Activated CD8-positive, alpha-beta memory T cell treated with anti-CD3 and anti-CD28 coated beads for 1 hour (primary cell): ENCODE results near the gene CACNA2D1.

Experiments used
- DNase-seq, 2 donors: peaks; one replicate each; pipeline ENCODE4 v3.0.0-alpha.2; 2020; ENCODE audit warnings: low read depth in 1 of 2; ENCODE audit errors: extremely low read depth in 1 of 2

The CACNA2D1 gene

DNA sequence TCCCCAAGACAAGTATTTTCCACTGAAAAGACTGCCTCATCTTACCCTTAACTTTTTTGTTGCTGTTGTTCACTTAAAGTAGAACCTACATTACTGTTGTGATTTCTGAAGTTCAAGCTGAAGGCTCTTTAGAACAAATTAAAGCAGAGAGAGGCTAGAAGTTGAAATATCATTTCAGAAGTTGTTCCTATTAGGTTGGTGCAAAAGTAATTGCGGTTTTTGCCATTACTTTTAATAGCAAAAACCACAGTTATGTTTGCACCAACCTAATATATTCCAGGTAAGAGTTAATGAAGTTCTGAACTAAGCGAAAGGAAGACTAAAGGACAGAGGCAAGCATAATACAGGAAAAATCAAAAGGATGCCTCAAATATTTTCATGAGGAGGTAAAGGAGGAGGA is 153.7 kb downstream of the CACNA2D1 start:
- DNase-seq: no peak

DNA sequence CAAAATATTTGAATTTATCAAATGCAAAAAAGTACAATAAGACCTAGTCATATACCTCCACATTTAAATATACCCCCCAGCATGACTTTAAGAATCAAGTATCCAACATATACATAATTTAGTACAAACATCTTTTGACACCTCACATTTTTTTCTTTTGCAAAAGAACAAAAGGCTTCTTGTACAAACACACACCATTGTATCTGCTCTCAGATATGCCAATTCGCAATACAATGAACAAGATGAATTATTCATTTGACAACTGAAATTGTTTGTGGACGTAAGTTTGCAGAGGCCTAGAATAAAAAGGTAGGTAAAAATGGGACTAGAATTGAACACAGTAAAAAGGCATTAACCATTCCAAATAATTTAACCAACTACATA is 154.4 kb downstream of the CACNA2D1 start:
- no peak for DNase-seq

DNA sequence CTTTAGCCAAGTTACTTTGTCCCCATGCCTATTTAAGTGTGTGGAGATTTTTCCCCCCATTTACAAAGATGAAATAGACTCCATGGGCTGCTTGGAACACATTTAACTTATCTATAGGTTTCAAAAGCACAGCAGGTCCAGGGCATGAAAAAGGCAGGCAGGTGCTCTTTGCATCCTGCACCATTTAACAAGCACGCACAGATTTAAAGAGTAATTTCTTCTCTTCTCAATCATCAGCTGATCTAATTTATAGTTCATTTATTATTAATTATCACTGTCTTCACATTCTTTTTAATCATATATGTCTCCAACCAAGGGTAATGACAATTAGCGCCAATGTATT is 156.8 kb downstream of the CACNA2D1 start:
- DNase-seq: no peak

DNA sequence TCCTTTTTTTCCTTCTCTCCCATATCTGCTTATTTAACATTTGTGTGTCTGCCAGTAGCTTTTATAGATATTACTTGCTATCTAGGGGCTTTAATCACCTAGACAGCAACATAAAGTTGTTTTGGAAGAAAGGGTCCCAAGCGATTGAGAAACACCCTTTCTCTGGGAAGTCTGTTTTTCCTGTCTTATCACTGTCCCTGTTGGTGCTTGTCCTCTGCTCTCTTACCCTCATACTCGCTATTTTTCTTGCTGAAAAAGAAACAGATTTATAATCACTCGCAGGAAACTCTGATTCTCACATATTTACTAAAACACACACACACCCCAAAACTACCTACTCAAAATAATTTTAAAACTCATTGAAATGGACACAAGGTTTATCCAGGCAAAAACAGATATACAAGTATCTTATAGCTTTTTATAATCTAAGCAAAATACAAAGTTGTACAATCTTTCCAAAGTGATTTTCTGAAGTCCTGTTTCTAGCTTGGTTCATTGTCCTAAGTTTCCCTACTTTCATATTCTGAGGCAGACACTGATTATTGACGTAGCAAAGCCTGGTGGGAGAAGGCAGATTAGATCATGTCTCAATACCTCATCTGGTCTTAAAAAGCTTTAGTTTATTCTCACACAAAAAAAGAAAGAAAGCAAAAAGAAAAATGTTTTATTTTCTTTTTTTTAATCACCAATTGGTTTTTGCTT is 157.3 kb downstream of the CACNA2D1 start:
- no peak for DNase-seq

DNA sequence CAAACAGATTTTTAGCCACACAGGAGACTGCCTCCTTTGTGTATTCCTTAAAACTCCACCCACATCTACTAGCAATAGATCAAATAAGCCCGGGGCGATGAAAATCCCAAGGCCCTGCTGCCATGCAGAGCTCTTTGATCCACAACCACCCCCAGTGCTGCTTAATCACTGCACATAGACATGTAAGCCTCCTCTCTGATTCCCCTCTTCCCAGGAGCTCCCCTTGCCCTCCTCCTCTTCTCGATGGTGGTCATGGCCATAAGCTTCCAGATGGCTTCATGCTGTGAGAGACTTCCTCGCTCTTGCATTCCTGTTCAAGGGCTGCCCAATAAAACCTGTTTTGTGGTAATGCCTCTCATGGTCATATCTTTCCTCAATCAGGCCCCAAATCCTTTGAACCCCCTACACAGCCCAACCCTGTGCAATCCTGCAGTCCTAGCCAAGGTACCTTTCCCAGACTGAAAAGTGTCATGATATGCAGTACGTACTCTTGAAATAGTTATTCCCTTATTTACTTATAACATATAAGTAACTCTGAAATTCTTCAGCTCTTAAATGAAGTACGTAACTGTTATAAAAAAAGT is 158.5 kb downstream of the CACNA2D1 start:
- no peak for DNase-seq

DNA sequence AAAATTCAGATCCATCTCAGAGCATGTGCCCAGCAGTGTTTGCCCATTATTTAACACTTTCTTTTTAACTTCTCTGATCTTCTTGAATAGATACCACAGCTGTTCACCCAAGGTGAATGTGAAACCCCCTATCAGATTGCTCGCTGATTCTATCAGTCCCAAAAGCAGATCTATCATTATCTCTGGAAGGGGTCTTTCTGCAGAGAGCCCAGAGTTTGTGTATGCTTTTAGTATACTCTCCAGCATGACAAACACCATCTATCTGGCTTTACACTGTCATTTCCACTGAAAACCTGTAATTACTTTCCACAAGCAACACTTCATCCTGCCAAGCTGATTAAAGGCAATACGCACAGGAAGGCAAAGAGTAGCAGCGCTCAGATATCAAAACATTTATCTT is 168.2 kb downstream of the CACNA2D1 start:
- no peak for DNase-seq

DNA sequence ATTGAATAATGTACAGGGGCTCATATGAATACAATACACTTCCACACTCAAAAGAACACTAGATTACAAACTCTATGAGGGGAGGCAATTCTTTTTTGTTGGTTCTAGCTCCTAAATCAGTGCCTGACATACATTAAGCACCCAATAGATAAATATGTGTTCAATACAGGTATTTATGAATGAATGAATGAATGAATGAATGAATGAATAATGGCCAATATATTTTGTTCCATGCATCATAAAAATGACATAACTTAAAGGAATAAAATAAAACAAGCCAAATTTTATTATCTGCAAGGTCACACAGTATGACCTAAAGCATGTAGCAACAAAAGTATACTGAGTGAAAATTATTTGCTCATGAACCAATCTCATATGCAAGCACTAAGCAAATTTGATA is 168.9 kb downstream of the CACNA2D1 start:
- no peak for DNase-seq

DNA sequence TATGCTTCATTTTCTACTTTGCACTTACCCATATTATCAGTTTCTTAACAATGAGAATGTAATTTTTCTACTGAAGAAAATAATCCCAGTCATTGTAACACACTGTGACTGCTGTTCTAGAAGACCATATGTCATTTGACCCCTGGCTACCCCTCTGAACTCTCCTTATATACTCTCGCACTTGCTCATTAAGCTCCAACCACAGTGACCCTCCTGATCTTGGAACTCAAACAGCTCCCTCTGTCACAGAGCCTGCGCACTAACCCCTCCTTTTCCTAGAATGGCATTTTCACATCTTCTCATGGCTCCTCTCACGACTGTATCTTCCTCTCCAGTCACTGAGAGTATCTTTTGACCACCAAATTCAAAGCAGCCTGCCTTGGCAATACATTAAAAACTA is 169.7 kb downstream of the CACNA2D1 start:
- no peak for DNase-seq

DNA sequence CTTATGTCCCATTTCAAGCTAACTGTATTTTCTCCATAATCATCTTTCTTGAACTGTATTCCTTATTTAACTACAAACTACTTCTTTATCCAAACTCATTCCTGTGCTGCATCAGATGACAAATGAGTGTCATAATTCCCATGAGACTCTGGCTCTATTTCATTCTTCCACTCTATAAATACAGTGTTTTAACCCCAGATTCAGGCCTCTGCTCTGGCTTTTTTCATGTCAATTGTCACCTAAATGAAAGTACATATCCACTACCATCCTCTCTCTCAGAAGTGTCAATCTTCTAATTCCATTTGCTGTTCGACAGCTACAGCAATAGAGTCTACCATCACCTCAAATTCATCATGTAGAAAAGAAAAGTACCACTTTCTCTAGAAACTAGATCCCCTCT is 172.7 kb downstream of the CACNA2D1 start:
- no peak for DNase-seq

DNA sequence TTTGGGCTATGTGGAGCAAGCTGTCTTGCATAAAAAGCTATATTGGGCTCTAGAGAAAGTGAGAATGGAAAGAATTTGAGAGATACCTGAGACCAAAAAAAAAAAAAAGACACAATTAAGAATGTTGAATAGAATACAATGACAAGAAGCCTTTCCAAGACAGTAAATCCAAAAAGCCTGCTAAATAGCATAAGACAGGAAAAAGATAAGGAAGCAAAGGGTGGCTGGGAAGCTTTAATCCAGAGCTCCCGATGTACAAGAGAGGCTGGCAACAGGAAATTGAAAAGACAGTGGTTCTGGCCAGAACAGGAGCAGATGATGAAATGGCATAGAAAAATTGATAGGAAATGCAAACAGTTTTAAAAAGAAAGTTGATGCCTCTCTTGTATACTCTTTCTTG is 174.9 kb downstream of the CACNA2D1 start:
- DNase-seq: no peak

DNA sequence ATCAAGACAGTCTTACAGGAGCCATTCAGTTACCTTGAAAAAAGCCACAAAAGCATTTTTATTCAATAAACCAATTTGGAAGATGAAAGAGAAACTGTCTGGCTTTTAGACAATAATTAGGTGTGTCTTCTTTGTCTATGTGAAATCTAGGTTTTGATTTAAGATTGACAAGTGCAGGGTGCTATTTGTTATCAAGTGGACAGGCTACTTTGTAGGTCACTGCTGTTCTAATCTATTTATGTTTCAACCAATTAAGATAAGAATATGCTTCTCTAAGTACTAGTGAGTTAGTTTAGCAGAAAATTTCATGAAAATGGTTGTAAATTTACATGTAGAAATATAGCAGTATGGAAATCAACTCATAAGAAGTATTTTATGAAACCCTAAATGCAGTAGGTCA is 177.5 kb downstream of the CACNA2D1 start:
- no peak for DNase-seq

DNA sequence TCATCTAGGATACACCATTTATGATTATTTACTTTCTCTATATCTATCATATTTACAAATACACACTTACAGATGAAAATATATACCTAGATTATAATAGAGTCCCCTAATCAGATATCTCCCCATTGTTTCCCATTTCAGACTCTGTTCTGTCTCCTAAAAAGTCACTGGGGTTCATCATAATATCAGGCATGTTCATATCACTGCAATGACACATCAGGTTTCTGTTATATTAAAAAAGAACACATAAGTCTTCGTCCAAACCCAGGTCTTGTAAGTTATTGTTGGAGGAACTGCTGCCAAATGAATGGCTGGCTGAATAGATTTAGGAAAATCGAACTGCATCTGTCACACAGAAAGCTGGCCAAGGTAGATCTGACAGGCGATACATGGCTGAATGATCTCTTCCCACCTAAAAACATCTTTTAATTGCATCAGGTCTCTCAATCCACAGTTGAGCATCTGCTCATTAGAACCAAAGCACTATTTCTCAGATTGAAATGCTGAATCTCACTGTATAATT is 178.7 kb downstream of the CACNA2D1 start:
- DNase-seq: no peak

DNA sequence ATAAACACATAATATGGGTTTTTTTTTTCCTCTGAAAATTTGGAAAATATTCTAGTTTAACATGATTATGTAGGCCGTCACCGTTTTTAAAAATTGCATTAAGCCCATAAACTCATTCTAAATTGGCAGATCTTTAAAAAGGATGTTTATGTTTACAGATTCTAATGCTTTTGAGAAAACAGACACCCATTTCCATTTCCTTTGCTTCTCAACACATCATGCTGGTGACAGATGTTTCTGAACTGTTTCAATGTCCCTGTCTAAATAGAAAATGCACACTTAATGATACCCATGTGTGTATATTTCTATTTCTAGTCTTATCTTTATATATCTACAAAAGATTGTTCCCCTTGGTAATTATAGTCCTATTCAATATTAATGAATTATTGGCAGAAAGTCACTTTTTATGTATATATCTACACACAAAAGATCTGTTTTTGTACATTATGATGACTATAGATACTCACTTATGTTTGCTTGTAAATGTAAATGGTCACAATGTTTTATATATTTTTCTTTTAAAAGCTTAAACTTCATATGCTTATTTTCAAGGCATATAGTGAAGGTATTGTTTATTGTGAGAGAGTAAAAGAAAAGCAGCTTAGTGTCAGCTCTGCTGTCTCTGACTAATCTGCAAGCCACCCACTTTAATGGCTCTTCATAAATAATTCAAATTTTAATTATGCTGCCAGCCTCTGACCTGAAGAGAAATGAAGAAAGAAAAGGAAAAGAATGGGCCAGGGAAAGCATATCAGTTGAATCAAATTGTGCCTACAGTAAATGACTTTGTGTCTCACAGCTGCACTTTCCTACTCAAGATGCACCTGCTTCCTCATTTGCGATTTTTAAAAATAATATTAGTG is 179.4 kb downstream of the CACNA2D1 start:
- no peak for DNase-seq

DNA sequence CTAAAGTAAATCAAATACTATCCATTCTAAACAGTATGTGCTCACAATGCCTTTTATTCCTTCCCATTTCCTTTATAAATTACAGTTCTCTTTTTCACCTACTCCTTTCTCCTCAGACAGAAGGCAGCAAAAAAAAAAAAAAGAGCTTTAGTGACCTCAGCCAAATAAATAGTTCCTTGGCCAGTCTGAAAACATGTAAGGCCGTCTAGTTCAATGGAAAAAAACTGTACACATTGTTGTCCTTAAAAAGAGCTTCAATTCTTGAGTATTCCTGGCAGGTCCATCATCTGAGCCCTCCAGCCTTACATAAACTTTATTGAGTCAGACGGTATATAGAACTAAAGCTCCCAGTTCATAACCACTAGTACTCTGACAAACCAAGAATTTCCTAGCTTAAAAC is 185.4 kb downstream of the CACNA2D1 start:
- DNase-seq: no peak

DNA sequence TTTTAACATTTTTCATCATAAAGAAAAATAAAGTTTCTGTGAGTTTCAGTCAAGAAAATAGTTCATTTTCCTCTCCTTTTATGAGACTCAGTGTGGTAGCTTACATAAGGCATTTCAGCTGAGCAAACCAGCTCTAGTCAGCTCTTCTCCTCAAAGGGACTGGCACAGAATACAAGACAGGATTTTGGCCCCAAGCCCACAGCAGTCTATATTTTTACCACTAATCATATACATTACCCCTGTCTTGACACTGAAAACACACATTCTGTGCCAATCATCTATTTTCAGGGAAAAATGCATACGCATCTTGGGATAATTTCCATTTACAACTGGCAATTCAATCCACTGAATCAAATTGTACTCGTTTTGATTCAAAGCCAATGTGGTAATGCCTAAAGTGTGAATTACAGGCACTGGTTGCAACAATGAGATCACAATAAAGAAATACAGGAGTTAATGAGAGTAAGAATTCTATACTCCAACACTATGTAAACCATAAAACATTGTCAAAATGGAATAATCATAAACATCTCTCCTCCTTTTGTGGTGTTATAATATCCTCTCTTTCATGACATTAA is 186.4 kb downstream of the CACNA2D1 start:
- no peak for DNase-seq

DNA sequence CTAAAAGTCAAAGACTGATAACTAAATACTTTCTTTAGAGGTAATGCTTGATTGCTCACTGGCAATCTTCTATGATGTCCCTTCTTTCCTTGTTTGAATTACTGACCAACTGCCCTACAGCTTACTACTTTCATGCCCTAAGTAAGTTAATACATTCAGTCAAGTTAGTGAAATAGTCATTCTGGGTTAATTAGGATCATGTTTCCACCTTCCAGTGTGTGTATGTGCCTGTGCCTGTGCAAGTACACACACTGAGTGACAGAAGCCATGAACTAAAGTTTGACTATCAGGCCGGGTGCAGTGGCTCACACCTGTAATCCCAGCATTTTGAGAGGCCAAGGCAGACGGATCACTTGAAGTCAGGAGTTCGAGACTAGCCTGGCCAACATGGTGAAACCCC is 187.9 kb downstream of the CACNA2D1 start:
- DNase-seq: no peak

DNA sequence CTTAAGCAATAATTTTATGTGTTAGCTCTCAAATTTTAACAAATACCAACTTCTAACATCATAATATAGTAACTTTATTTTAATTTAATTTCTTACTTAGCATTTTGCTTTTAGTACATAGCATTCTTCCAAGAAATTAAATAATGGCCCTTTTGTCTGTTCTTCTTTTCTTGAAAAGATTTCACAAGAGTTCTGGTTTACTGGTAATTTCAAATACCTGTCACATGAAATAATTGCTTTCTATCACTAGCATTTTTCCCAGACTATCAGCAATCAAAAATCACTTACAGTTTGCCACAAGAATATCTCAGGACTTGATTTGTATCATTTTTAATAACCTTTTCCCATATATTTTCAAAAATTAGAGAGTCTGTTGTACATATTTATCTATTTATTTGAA is 193.0 kb downstream of the CACNA2D1 start:
- DNase-seq: no peak

DNA sequence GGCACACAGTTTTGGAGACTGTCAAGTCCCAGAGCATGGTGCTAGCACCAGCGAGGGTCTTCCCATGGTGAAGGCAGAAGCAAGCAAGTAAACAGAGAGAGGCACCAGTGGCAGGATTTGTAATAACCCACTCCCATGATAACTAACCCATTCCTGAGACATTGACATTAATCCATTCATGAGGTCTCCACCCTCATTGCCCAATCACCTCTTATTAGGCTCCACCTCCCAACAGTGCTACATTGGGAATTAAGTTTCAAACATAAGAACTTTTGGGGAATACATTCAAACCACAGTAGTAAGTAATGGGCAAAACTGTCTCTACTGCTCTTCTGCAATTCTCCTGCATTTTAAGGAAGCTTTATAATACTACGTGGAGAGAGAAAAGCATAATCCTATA is 193.6 kb downstream of the CACNA2D1 start:
- DNase-seq: no peak

DNA sequence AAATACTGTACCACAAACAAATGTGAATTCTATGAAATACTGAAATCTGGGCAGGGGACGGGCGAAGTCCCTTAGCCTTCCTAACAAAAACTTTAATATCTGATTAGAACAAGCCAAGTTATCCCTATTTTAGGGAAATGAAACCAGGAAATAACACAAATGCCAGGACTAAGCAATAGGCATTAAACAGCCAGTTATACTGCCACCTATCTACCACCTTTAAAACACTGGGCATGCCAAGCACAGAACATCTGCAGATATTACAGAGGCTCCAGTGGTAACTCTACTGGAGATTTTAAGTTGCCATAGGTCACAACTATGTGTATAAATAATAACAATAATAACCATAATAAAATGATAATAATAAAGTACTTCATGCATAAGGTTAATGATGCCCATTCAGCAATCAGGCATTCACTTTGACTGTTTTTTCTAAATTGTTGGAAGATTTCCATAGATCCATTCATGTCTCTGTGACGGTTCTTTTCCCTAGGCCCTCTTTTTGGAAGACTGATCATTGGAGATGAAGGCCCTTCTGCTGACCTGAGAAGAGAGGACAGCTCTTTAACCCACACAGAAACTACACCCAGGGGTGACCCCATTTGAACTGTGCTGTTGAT is 195.7 kb downstream of the CACNA2D1 start:
- DNase-seq: no peak

DNA sequence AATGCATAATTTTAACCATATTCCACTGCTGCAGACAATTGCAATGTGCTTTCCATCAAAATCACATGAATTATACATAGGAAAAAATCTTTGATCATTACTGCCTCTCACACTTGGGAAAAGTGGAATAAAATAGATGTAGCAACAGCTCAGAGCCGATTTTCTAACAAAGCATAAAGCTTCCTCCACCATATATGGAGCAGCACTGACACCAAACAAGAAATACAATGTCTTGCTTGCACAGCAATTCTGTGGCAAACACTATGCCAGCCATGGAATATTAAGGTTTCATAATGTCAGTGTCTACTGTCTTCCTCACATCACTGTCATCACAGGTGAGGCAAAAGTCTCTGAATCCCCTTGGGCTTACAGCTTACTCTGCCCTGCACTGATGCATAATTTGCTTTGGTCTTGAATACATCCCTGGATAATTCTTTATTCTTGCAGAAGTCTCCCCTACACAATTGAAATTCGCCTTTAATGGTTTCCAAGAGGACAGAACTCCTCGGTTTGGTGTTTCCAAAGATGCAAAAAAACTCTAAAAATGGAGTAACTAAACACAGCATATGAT is 198.5 kb downstream of the CACNA2D1 start:
- no peak for DNase-seq

DNA sequence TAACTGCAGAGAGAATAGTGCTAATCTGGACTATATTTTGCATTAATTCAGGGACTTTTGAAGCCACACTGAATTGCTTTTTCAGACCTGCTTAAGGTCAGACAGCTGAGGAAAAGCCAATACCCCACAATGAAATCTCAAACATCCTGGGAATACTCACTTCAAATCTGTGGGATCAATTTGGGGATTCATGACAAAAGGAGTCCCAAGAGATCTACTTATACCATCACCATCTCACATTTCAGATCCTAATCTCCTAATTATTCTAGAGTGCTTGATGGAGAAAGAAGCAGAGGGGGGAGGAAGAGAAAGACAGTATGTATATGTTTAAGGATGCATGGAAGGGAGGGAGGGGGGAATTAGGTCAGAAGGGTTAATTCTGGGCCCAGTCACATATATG is 202.2 kb downstream of the CACNA2D1 start:
- DNase-seq: no peak
